A549 (cell line): Measurements from ENCODE around the gene PRSS21. TPM values are rescaled to one million over a fixed set of nuclear protein-coding genes. Genes with fewer than 3 reads are reported as not detected.
A peak's percentile ranks its signal among the peaks of the same experiment; 100 is the strongest.

Experiments used
- ATAC-seq, 2 experiments: fragments of 200-7000 bp in 1 of 2; fragments of >200 bp in 1 of 2; cut with Nextera tagmentation in 1 of 2; cut with Tn5 transposase in 1 of 2; 3 replicates each; pipeline versions ENCODE4 v1.8.0 to v1.9.1; 2018 to 2020; ENCODE audit warnings: mild to moderate bottlenecking in 1 of 2, moderate library complexity in 1 of 2
- CTCF ChIA-PET: fragments of 300-600 bp; sonication (Branson Sonifier 250); formaldehyde crosslinking; extraction: SDS; loops from one replicate; lab custom pipeline; 2021; ENCODE audit warnings: antibody characterized with exemption, inconsistent platforms; lab: Yijun Ruan, JAX
- POLR2A ChIA-PET: fragments of 350-600 bp; formaldehyde crosslinking; extraction: SDS; loops from one replicate; lab custom pipeline; 2021; ENCODE audit warnings: antibody characterized with exemption, inconsistent platforms; lab: Yijun Ruan, JAX
- DNase-seq, 2 experiments: peaks; one replicate each; pipeline versions ENCODE4 v3.0.0 to v3.0.0-alpha.2; 2011 to 2016; ENCODE audit warnings: low read depth in 1 of 2, low spot score in 1 of 2
- FAIRE-seq: peaks from 2 replicates; lab custom pipeline; 2011; peaks lifted over from hg19 to GRCh38; lab: Jason Lieb, UNC
- H3K27ac ChIP-seq, 2 experiments: fragments of >200 bp; sonication (Bioruptor Twin); formaldehyde crosslinking; 3 replicates each; pipeline ENCODE4 v1.5.1; 2016 to 2017
- H3K4me1 ChIP-seq: fragments of >200 bp; sonication (Bioruptor Twin); formaldehyde crosslinking; 3 replicates; pipeline ENCODE4 v1.6.1; 2016
- H3K4me2 ChIP-seq: fragments of >200 bp; sonication (Bioruptor Twin); formaldehyde crosslinking; 3 replicates; pipeline ENCODE4 v1.6.1; 2016
- H3K4me3 ChIP-seq: fragments of >200 bp; sonication (Bioruptor Twin); formaldehyde crosslinking; 3 replicates; pipeline ENCODE4 v1.5.1; 2016
- H3K9me3 ChIP-seq: fragments of >200 bp; sonication (Bioruptor Twin); formaldehyde crosslinking; 3 replicates; pipeline ENCODE4 v1.6.1; 2016
- EHF ChIP-seq: fragments of 250-450 bp; sonication (Bioruptor Pico); IDR thresholded peaks from 2 replicates; pipeline ENCODE4 v1.5.0; 2020; ENCODE audit warnings: mild to moderate bottlenecking
- ESRRA ChIP-seq: fragments of 150-350 bp; IDR thresholded peaks from 2 replicates; pipeline ENCODE4 v1.6.1; 2014; ENCODE audit warnings: mild to moderate bottlenecking, low read length, borderline replicate concordance
- JUN ChIP-seq, 2 experiments: fragments of >200 bp; sonication (Bioruptor Twin); formaldehyde crosslinking; IDR thresholded peaks; 2 replicates in 1 of 2; 3 replicates in 1 of 2; pipeline ENCODE4 v1.6.1; 2016 to 2017
- KDM1A ChIP-seq: fragments of 200-600 bp; sonication (generic); IDR thresholded peaks from 2 replicates; pipeline ENCODE4 v1.6.1; 2016; ENCODE audit warnings: low read depth, mild to moderate bottlenecking
- KDM5A ChIP-seq: fragments of 200-600 bp; sonication (generic); IDR thresholded peaks from 2 replicates; pipeline ENCODE4 v1.6.1; 2016; ENCODE audit warnings: antibody characterized with exemption, mild to moderate bottlenecking
- MAZ ChIP-seq: fragments of 150-350 bp; IDR thresholded peaks from 2 replicates; pipeline ENCODE4 v1.6.1; 2014; ENCODE audit warnings: antibody characterized with exemption, low read depth, low read length, borderline replicate concordance
- NFE2L2 ChIP-seq: fragments of 150-350 bp; conservative IDR thresholded peaks from 2 replicates; pipeline ENCODE4 v1.6.1; 2014; ENCODE audit warnings: low read length
- NR3C1 ChIP-seq: fragments of >200 bp; sonication (Bioruptor Twin); formaldehyde crosslinking; IDR thresholded peaks from 3 replicates; pipeline ENCODE4 v1.6.1; 2017
- RAD21 ChIP-seq, 2 experiments: fragments of >200 bp in 1 of 2; sonication (Bioruptor Twin) in 1 of 2; formaldehyde crosslinking in 1 of 2; IDR thresholded peaks in 1 of 2; conservative IDR thresholded peaks in 1 of 2; 2 replicates in 1 of 2; 3 replicates in 1 of 2; pipeline ENCODE4 v1.6.1; 2012 to 2018; ENCODE audit warnings: inconsistent platforms in 1 of 2
- SMC3 ChIP-seq: fragments of >200 bp; sonication (Bioruptor Twin); formaldehyde crosslinking; IDR thresholded peaks from 3 replicates; pipeline ENCODE4 v1.6.1; 2018; ENCODE audit warnings: inconsistent platforms
- SREBF2 ChIP-seq: fragments of 450-650 bp; IDR thresholded peaks from 2 replicates; pipeline ENCODE4 v1.6.1; 2014; ENCODE audit warnings: mild to moderate bottlenecking, moderate library complexity
- TFCP2L1 ChIP-seq: fragments of 250-450 bp; sonication (Bioruptor Pico); IDR thresholded peaks from 2 replicates; pipeline ENCODE4 v1.5.0; 2021; ENCODE audit warnings: mild to moderate bottlenecking
- TP53 ChIP-seq: fragments of 250-450 bp; sonication (Bioruptor Pico); IDR thresholded peaks from 2 replicates; pipeline ENCODE4 v1.5.0; 2021; ENCODE audit warnings: mild to moderate bottlenecking, moderate library complexity
- ZFP36 ChIP-seq: fragments of 450-650 bp; IDR thresholded peaks from 2 replicates; pipeline ENCODE4 v1.6.1; 2014; ENCODE audit warnings: borderline replicate concordance; ENCODE audit not compliant: partially characterized antibody
- ZNF302 ChIP-seq: fragments of 250-450 bp; sonication (Bioruptor Pico); IDR thresholded peaks from 2 replicates; pipeline ENCODE4 v1.9.0; 2021; ENCODE audit warnings: inconsistent platforms, mild to moderate bottlenecking, moderate library complexity
- WGBS: methylation state at CpG from one replicate; pipeline ENCODE4 v1.1.6; 2017; ENCODE audit errors: missing lambda C conversion rate; 5-methylcytosine and 5-hydroxymethylcytosine counted together
- polyA plus RNA-seq, 4 experiments: library from polyadenylated mRNA; depleted of rRNA in 3 of 4; stranded (reverse); fragments of >200 nt; fragmentation: RNase III in 1 of 4; extraction: RNeasy Plus Mini Kit Qiagen cat#74134 plus additional on column Dnase treatment in 1 of 4; gene quantifications; 2 replicates in 3 of 4; 3 replicates in 1 of 4; pipeline ENCODE4 v1.2.3, GENCODE V29; 2011 to 2017
- TF ChIP-seq, protein P1 (sequence below): fragments of >200 bp; sonication (Bioruptor Twin); formaldehyde crosslinking; IDR thresholded peaks from 3 replicates; pipeline ENCODE4 v1.5.1; 2016
- TF ChIP-seq, protein P2 (sequence below): IDR thresholded peaks from 2 replicates; pipeline ENCODE4 v1.6.1; 2012
- TF ChIP-seq, protein P3 (sequence below): fragments of 200-600 bp; sonication (generic); IDR thresholded peaks from 2 replicates; pipeline ENCODE4 v1.6.1; 2016; ENCODE audit warnings: antibody characterized with exemption, mild to moderate bottlenecking, moderate library complexity

The PRSS21 gene
- polyA plus RNA-seq, 2 of the 4 experiments (the other 2 are of a cell fraction), result 0.12 to 0.23 TPM

DNA sequence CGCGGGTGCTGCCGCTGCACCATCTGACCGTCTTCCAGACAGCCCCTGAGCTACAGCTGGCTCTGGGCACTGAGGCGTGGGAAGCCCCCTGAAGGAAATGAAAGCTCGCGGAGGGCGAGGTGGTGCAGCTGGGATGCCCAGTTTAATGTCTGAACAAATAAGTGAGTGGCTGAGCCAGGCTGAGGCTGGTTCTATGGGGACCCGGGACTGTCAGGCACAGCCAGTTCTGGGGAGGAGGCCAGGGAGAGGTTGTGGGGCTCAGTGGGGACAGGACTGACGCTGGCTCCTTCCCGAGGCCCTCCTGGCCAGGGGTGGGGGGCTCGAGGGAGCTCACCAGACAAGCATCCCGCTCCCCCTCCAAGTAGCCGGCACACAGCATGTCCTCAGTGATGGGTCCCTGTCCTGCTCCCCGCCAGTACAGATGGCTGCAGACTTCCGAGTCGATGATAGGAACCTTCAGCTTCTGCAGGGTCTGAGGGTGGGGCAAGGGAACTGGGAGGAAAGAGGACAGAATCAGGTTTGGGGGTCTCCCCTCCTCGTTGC is 36.6 kb downstream of the PRSS21 start:
- Histone ChIP-seq H3K9me3 (peaks cover 5% of the 10 kb centered on the region; the same call in 1 of the 3 replicates), H3K4me1 (peaks cover 9% of the 10 kb centered on the region), H3K4me3 (no peak overlapping the region), H3K27ac (peak overlapping the region in 1 of 2 experiments; percentile 14; a peak in 1 of 6 replicates), H3K4me2 (no peak overlapping the region)
- FAIRE-seq (no peak), ATAC-seq (no peak), DNase-seq (no peak)
- TF ChIP-seq SREBF2 (no peak), TFCP2L1 (CRISPR knock-in tag) (no peak), ESRRA (no peak), NR3C1 (no peak), SMC3 (no peak), EHF (CRISPR knock-in tag) (no peak), KDM1A (no peak), MAZ (no peak), JUN (IDR thresholded peaks at IDR 0.05) (no peak), NFE2L2 (no peak), TP53 (CRISPR knock-in tag) (no peak), ZFP36 (no peak)
- TF ChIP-seq, protein P1, sequence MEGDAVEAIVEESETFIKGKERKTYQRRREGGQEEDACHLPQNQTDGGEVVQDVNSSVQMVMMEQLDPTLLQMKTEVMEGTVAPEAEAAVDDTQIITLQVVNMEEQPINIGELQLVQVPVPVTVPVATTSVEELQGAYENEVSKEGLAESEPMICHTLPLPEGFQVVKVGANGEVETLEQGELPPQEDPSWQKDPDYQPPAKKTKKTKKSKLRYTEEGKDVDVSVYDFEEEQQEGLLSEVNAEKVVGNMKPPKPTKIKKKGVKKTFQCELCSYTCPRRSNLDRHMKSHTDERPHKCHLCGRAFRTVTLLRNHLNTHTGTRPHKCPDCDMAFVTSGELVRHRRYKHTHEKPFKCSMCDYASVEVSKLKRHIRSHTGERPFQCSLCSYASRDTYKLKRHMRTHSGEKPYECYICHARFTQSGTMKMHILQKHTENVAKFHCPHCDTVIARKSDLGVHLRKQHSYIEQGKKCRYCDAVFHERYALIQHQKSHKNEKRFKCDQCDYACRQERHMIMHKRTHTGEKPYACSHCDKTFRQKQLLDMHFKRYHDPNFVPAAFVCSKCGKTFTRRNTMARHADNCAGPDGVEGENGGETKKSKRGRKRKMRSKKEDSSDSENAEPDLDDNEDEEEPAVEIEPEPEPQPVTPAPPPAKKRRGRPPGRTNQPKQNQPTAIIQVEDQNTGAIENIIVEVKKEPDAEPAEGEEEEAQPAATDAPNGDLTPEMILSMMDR, result no peak
- TF ChIP-seq, protein P2, sequence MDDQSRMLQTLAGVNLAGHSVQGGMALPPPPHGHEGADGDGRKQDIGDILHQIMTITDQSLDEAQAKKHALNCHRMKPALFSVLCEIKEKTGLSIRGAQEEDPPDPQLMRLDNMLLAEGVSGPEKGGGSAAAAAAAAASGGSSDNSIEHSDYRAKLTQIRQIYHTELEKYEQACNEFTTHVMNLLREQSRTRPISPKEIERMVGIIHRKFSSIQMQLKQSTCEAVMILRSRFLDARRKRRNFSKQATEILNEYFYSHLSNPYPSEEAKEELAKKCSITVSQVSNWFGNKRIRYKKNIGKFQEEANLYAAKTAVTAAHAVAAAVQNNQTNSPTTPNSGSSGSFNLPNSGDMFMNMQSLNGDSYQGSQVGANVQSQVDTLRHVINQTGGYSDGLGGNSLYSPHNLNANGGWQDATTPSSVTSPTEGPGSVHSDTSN, result no peak
- TF ChIP-seq, protein P3, sequence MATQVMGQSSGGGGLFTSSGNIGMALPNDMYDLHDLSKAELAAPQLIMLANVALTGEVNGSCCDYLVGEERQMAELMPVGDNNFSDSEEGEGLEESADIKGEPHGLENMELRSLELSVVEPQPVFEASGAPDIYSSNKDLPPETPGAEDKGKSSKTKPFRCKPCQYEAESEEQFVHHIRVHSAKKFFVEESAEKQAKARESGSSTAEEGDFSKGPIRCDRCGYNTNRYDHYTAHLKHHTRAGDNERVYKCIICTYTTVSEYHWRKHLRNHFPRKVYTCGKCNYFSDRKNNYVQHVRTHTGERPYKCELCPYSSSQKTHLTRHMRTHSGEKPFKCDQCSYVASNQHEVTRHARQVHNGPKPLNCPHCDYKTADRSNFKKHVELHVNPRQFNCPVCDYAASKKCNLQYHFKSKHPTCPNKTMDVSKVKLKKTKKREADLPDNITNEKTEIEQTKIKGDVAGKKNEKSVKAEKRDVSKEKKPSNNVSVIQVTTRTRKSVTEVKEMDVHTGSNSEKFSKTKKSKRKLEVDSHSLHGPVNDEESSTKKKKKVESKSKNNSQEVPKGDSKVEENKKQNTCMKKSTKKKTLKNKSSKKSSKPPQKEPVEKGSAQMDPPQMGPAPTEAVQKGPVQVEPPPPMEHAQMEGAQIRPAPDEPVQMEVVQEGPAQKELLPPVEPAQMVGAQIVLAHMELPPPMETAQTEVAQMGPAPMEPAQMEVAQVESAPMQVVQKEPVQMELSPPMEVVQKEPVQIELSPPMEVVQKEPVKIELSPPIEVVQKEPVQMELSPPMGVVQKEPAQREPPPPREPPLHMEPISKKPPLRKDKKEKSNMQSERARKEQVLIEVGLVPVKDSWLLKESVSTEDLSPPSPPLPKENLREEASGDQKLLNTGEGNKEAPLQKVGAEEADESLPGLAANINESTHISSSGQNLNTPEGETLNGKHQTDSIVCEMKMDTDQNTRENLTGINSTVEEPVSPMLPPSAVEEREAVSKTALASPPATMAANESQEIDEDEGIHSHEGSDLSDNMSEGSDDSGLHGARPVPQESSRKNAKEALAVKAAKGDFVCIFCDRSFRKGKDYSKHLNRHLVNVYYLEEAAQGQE, result no peak
- CTCF ChIA-PET, result interaction anchor here (0.5 to 10.6 kb wide), 12 partner anchors 8 to 355 kb away, joined by 3 to 91 read pairs (median 4); no protein-coding TSS in a partner anchor
- 68% methylated on average over 18 of the region's 18 CpGs for WGBS
- POLR2A ChIA-PET, result interaction anchor here (1.0 kb wide), 1 partner anchor 15 kb away, joined by 6 read pairs; no protein-coding TSS in a partner anchor

DNA sequence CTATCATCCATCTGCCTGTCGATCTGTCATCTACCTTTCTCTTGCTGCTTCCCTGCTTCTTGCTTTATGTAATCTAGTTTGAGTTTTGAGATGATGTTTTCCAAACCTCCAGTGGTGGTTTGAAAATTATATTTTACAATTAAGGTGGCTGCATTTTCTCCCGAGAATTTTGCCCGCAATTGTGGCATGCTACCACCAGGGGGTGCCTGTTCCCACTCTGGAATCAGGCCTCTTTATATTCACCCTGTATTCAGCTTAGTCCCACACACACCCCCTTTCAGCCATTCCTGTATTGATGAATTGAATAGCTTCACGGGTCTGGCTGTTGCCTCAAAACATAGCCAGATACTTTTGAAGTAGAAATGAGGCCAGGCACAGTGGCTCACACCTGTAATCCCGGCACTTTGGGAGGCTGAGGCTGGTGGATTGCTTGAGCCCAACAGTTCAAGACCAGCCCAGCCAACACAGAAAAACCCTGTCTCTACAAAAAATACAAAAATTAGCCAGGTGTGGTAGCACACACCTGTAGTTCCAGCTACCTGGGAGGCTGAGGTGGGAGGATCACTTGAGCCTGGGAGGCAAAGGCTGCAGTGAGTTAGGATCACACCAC is 37.8 kb downstream of the PRSS21 start:
- ChIA-PET POLR2A (interaction anchor here (1.0 kb wide), 1 partner anchor 13 kb away, joined by 6 read pairs; no protein-coding TSS in a partner anchor), CTCF (interaction anchor here (1.0 to 10.6 kb wide), 11 partner anchors 9 to 90 kb away, joined by 3 to 91 read pairs (median 5); no protein-coding TSS in a partner anchor)
- no peak for FAIRE-seq
- Histone ChIP-seq H3K27ac (no peak overlapping the region), H3K4me1 (peaks cover 13% of the 10 kb centered on the region), H3K4me3 (no peak overlapping the region)
- 39% methylated on average over 5 of the region's 5 CpGs for WGBS
- TF ChIP-seq SMC3 (0 out of 3 replicates have a peak, but pooled peaks have one; percentile 23), ZNF302 (no peak), RAD21 (conservative IDR thresholded peaks at IDR 0.05 in 1 of 2, IDR thresholded peaks at IDR 0.05 in 1 of 2) (peak; percentile 20 to 33; a peak in 2 of 5 replicates), KDM5A (no peak)
- TF ChIP-seq, protein P1, result peak; percentile 42
- TF ChIP-seq, all 56 proteins: peak for 3
- Histone ChIP-seq H3K9me3 (peaks cover 5% of the 10 kb centered on the region; the same call in 1 of the 3 replicates), H3K4me2 (no peak overlapping the region)
- ATAC-seq (no peak), DNase-seq (no peak)
